Activated CD4-positive, alpha-beta T cell treated with anti-CD3 and anti-CD28 coated beads, Interleukin-2, amount 50 U/mL, for 48 hours (primary cell): Measurements from ENCODE around the gene RNF220.

Experiments
- DNase-seq, 2 experiments: peaks; one replicate each; pipeline ENCODE4 v3.0.0-alpha.2; 2020

The RNF220 gene

GRCh38 chr1:44591381-44591780 is 186.3 kb downstream of the RNF220 start:
- no peak for DNase-seq

- no peak for DNase-seq
These were observed 187.4 kb downstream of the RNF220 start for GRCh38 chr1:44592208-44593145.

- DNase-seq, result no peak
These were observed 189.3 kb downstream of the RNF220 start for GRCh38 chr1:44594353-44594752.

GRCh38 chr1:44594871-44595735 is 190.0 kb downstream of the RNF220 start:
- DNase-seq, result peak; percentile 86 to 88

GRCh38 chr1:44596511-44596910 is 191.5 kb downstream of the RNF220 start:
- DNase-seq, result no peak

GRCh38 chr1:44598167-44598566 is 193.1 kb downstream of the RNF220 start:
- no peak for DNase-seq

GRCh38 chr1:44602634-44603628 is 197.9 kb downstream of the RNF220 start:
- no peak for DNase-seq

GRCh38 chr1:44603718-44604117 is 198.7 kb downstream of the RNF220 start:
- DNase-seq, result no peak

GRCh38 chr1:44604157-44604955 is 199.3 kb downstream of the RNF220 start:
- DNase-seq, result no peak

GRCh38 chr1:44605914-44606615 is 201.0 kb downstream of the RNF220 start:
- DNase-seq, result no peak

GRCh38 chr1:44606701-44607281 is 201.7 kb downstream of the RNF220 start:
- no peak for DNase-seq

- DNase-seq, result no peak
These were observed 203.1 kb downstream of the RNF220 start for GRCh38 chr1:44608141-44608540.

GRCh38 chr1:44609412-44609767 is 204.3 kb downstream of the RNF220 start:
- DNase-seq, result peak; percentile 30 to 35

- DNase-seq, result no peak
These were observed 204.9 kb downstream of the RNF220 start for GRCh38 chr1:44609768-44610526.

GRCh38 chr1:44610527-44611148 is 205.6 kb downstream of the RNF220 start:
- DNase-seq, result no peak

- no peak for DNase-seq
These were observed 206.4 kb downstream of the RNF220 start for GRCh38 chr1:44611419-44611818.

- no peak for DNase-seq
These were observed 206.8 kb downstream of the RNF220 start for GRCh38 chr1:44611866-44612265.

GRCh38 chr1:44613941-44614340 is 208.9 kb downstream of the RNF220 start:
- no peak for DNase-seq

GRCh38 chr1:44616284-44616990 is 211.4 kb downstream of the RNF220 start:
- no peak for DNase-seq
